Duodenal mucosa (tissue), 2 donors: ENCODE results near the gene PRKAG1.

Experiments
- H3K27ac ChIP-seq: one replicate; pipeline ENCODE4 v1.7.0; 2013; ENCODE audit warnings: low read depth, low read length
- H3K27me3 ChIP-seq, 2 donors: one replicate each; pipeline ENCODE4 v1.7.0; 2013; ENCODE audit warnings: low read length in 2 of 2, control low read depth in 1 of 2; ENCODE audit not compliant: insufficient read depth in 2 of 2, control insufficient read depth in 1 of 2
- H3K36me3 ChIP-seq, 2 donors: one replicate each; pipeline ENCODE4 v1.7.0; 2013; ENCODE audit warnings: low read length in 2 of 2, control low read depth in 1 of 2; ENCODE audit not compliant: insufficient read depth in 2 of 2, control insufficient read depth in 1 of 2
- H3K4me1 ChIP-seq, 2 donors: one replicate each; pipeline ENCODE4 v1.7.0; 2013; ENCODE audit warnings: low read length in 2 of 2, control low read depth in 1 of 2; ENCODE audit not compliant: insufficient read depth in 2 of 2, control insufficient read depth in 1 of 2
- H3K4me3 ChIP-seq, 2 donors: one replicate each; pipeline ENCODE4 v1.7.0; 2013; ENCODE audit warnings: low read length in 2 of 2, low read depth in 1 of 2
- H3K9ac ChIP-seq, 2 donors: one replicate each; pipeline ENCODE4 v1.7.0; 2013; ENCODE audit warnings: low read length in 2 of 2, low read depth in 1 of 2
- H3K9me3 ChIP-seq, 2 donors: one replicate each; pipeline ENCODE4 v1.7.0; 2013; ENCODE audit warnings: low read length in 2 of 2, control low read depth in 1 of 2; ENCODE audit not compliant: control insufficient read depth in 1 of 2

The PRKAG1 gene

GRCh38 chr12:48973941-48974673 lies 44.5 kb downstream of the PRKAG1 start:
- H3K27me3 ChIP-seq, result peaks cover 72 to 82% of the 10 kb centered on the region in 2 donors
- no peak overlapping the region for H3K4me3 ChIP-seq
- peaks cover 31 to 47% of the 10 kb centered on the region in 2 donors for H3K4me1 ChIP-seq
- no peak overlapping the region for H3K27ac ChIP-seq
- H3K36me3 ChIP-seq, result no peaks in the 10 kb centered on the region
- no peak overlapping the region for H3K9ac ChIP-seq
- no peaks in the 10 kb centered on the region for H3K9me3 ChIP-seq

GRCh38 chr12:48973531-48973930 lies 45.0 kb downstream of the PRKAG1 start:
- H3K4me1 ChIP-seq, result peaks cover 30 to 41% of the 10 kb centered on the region in 2 donors
- no peaks in the 10 kb centered on the region for H3K36me3 ChIP-seq
- H3K9ac ChIP-seq, result no peak overlapping the region
- no peak overlapping the region for H3K27ac ChIP-seq
- no peak overlapping the region for H3K4me3 ChIP-seq
- peaks cover 68 to 82% of the 10 kb centered on the region in 2 donors for H3K27me3 ChIP-seq
- H3K9me3 ChIP-seq, result no peaks in the 10 kb centered on the region

- Histone ChIP-seq H3K4me1 (peaks cover 30 to 37% of the 10 kb centered on the region in 2 donors), H3K9me3 (no peaks in the 10 kb centered on the region), H3K27me3 (peaks cover 63 to 82% of the 10 kb centered on the region in 2 donors), H3K4me3 (no peak overlapping the region), H3K36me3 (no peaks in the 10 kb centered on the region), H3K27ac (no peak overlapping the region), H3K9ac (no peak overlapping the region)
Measured at GRCh38 chr12:48972952-48973483, 45.6 kb downstream of the PRKAG1 start.

GRCh38 chr12:48972213-48972951 lies 46.2 kb downstream of the PRKAG1 start:
- H3K4me3 ChIP-seq, result no peak overlapping the region
- H3K36me3 ChIP-seq, result no peaks in the 10 kb centered on the region
- peaks cover 58 to 75% of the 10 kb centered on the region in 2 donors for H3K27me3 ChIP-seq

GRCh38 chr12:48970702-48971334 lies 47.8 kb downstream of the PRKAG1 start:
- Histone ChIP-seq H3K27ac (no peak overlapping the region), H3K9me3 (no peaks in the 10 kb centered on the region), H3K4me3 (peak overlapping the region; percentile 38 to 54), H3K4me1 (peaks cover 21 to 29% of the 10 kb centered on the region in 2 donors), H3K36me3 (no peaks in the 10 kb centered on the region), H3K9ac (no peak overlapping the region), H3K27me3 (peaks cover 51 to 71% of the 10 kb centered on the region in 2 donors)

More at GRCh38 chr12:48972213-48972951, 46.2 kb downstream of the PRKAG1 start:
- H3K9ac ChIP-seq, result no peak overlapping the region
- no peak overlapping the region for H3K27ac ChIP-seq
- peaks cover 26 to 31% of the 10 kb centered on the region in 2 donors for H3K4me1 ChIP-seq
- no peaks in the 10 kb centered on the region for H3K9me3 ChIP-seq

GRCh38 chr12:48969833-48970701 lies 48.5 kb downstream of the PRKAG1 start:
- Histone ChIP-seq H3K27me3 (peaks cover 51 to 69% of the 10 kb centered on the region in 2 donors), H3K4me3 (peak overlapping the region in 1 of 2 donors; percentile 36), H3K27ac (no peak overlapping the region), H3K4me1 (peaks cover 21 to 29% of the 10 kb centered on the region in 2 donors), H3K9ac (no peak overlapping the region), H3K9me3 (no peaks in the 10 kb centered on the region), H3K36me3 (no peaks in the 10 kb centered on the region)

- Histone ChIP-seq H3K27ac (no peak overlapping the region), H3K4me1 (peaks cover 21 to 29% of the 10 kb centered on the region in 2 donors), H3K27me3 (peaks cover 49 to 64% of the 10 kb centered on the region in 2 donors), H3K36me3 (no peaks in the 10 kb centered on the region), H3K9me3 (no peaks in the 10 kb centered on the region), H3K9ac (no peak overlapping the region), H3K4me3 (no peak overlapping the region)
Measured at GRCh38 chr12:48969160-48969771, 49.3 kb downstream of the PRKAG1 start.

- Histone ChIP-seq H3K27me3 (peaks cover 41 to 56% of the 10 kb centered on the region in 2 donors), H3K4me1 (peaks cover 21 to 29% of the 10 kb centered on the region in 2 donors), H3K9ac (no peak overlapping the region), H3K9me3 (no peaks in the 10 kb centered on the region), H3K4me3 (no peak overlapping the region), H3K27ac (no peak overlapping the region), H3K36me3 (no peaks in the 10 kb centered on the region)
Measured at GRCh38 chr12:48968467-48968866, 50.1 kb downstream of the PRKAG1 start.

DNA sequence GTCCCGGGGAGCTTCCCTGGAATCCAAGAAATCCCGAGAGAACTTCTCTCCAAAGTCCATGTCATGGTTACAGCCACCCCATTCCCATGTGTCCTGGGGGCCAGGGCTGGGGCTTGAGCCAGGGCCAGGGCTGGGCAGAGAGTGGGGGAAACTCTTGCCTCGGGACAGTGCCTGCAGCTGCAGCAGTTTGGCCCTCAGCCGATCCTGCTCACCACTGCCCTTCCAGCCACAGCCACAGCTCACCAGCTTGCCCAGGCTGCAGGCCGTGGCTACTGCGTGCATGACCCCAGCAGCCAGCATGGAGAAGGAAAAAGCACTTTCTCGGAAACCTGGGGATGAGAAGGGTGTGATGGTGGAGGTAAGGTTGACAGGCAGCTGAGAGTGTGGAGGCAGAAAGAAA lies 50.6 kb downstream of the PRKAG1 start:
- no peak overlapping the region for H3K9ac ChIP-seq
- H3K27me3 ChIP-seq, result peaks cover 37 to 52% of the 10 kb centered on the region in 2 donors
- no peak overlapping the region for H3K4me3 ChIP-seq
- no peak overlapping the region for H3K27ac ChIP-seq
- H3K9me3 ChIP-seq, result no peaks in the 10 kb centered on the region
- H3K4me1 ChIP-seq, result peaks cover 21 to 29% of the 10 kb centered on the region in 2 donors
- no peaks in the 10 kb centered on the region for H3K36me3 ChIP-seq
